ENCODE results near the gene DNAJC7.

The DNAJC7 gene

GRCh38 chr17:42016941-42017865 is at the start of gene DNAJC7:
Gene DNAJC7, minus strand, starts transcription at chr17:42017439. Its CDS starts 23 bp downstream, at chr17:42017416.
- peak; percentile 89 to 94 for DNase-seq

- DNase-seq: no peak
Observed at GRCh38 chr17:42065201-42065600, 48.0 kb upstream of the DNAJC7 start.

- DNase-seq: no peak
Observed at GRCh38 chr17:42062681-42063080, 45.4 kb upstream of the DNAJC7 start.

- DNase-seq: no peak
Observed at GRCh38 chr17:42061646-42062487, 44.6 kb upstream of the DNAJC7 start.

GRCh38 chr17:42060231-42060630 is 43.0 kb upstream of the DNAJC7 start:
- DNase-seq: no peak

- DNase-seq: no peak
Observed at GRCh38 chr17:42059815-42060214, 42.6 kb upstream of the DNAJC7 start.

GRCh38 chr17:42058063-42058462 is 40.8 kb upstream of the DNAJC7 start:
- no peak for DNase-seq

GRCh38 chr17:42056635-42057034 is 39.4 kb upstream of the DNAJC7 start:
- DNase-seq: no peak

- no peak for DNase-seq
Observed at GRCh38 chr17:42055496-42055895, 38.3 kb upstream of the DNAJC7 start.

GRCh38 chr17:42055027-42055426 is 37.8 kb upstream of the DNAJC7 start:
- DNase-seq: no peak

GRCh38 chr17:42053731-42054500 is 36.7 kb upstream of the DNAJC7 start:
- no peak for DNase-seq

- no peak for DNase-seq
Observed at GRCh38 chr17:42052346-42052877, 35.2 kb upstream of the DNAJC7 start.

GRCh38 chr17:42051645-42052044 is 34.4 kb upstream of the DNAJC7 start:
- DNase-seq: no peak

- no peak for DNase-seq
Observed at GRCh38 chr17:42051013-42051400, 33.8 kb upstream of the DNAJC7 start.

GRCh38 chr17:42050393-42051012 is 33.3 kb upstream of the DNAJC7 start, which contains the start of gene C17orf113:
Gene C17orf113, minus strand, starts transcription at chr17:42050601. Its CDS starts 7,225 bp downstream, at chr17:42043376.
- peak; percentile 52 to 58 for DNase-seq

GRCh38 chr17:42049834-42050392 is 32.7 kb upstream of the DNAJC7 start:
- DNase-seq: no peak

- no peak for DNase-seq
Observed at GRCh38 chr17:42047343-42047742, 30.1 kb upstream of the DNAJC7 start.

- DNase-seq: no peak
Observed at GRCh38 chr17:42045719-42046118, 28.5 kb upstream of the DNAJC7 start.

GRCh38 chr17:42042598-42043319 is 25.5 kb upstream of the DNAJC7 start:
- DNase-seq: no peak

- DNase-seq: no peak
Observed at GRCh38 chr17:42041619-42042018, 24.4 kb upstream of the DNAJC7 start.

- no peak for DNase-seq
Observed at GRCh38 chr17:42040818-42041217, 23.6 kb upstream of the DNAJC7 start.

Data from activated T-cell treated with anti-CD3 and anti-CD28 coated beads, Interleukin-2, amount 50 U/mL, for 48 hours (primary cell).